H1 (cell line): ENCODE data around the gene IRF4. TPM values are rescaled to one million over a fixed set of nuclear protein-coding genes. Genes with fewer than 3 reads are reported as not detected.

ENCODE experiments used
- CTCF ChIA-PET: fragments of 300-600 bp; sonication (Branson Sonifier 250); formaldehyde crosslinking; loops from one replicate; lab custom pipeline; 2021; ENCODE audit not compliant: partially characterized antibody; lab: Charles Lee
- POLR2A ChIA-PET: fragments of 300-600 bp; sonication (Branson Sonifier 250); formaldehyde crosslinking; loops from one replicate; lab custom pipeline; 2021; ENCODE audit warnings: inconsistent platforms; ENCODE audit not compliant: partially characterized antibody; lab: Charles Lee
- DNase-seq, 2 experiments: peaks; one replicate each; pipeline versions ENCODE4 v3.0.0 to v3.0.0-alpha.2; 2010 to 2022; ENCODE audit warnings: low spot score in 2 of 2, low read depth in 1 of 2, mixed read lengths in 1 of 2
- FAIRE-seq: peaks from 2 replicates; lab custom pipeline; 2011; peaks lifted over from hg19 to GRCh38; lab: Jason Lieb, UNC
- H2AFZ ChIP-seq: 2 replicates; pipeline ENCODE4 v1.8.1; 2012; ENCODE audit warnings: low read length, inconsistent platforms
- H2AK5ac ChIP-seq: 2 replicates; pipeline ENCODE4 v1.6.1; 2013; ENCODE audit warnings: low read depth, low read length
- H2BK120ac ChIP-seq: replicated peaks from 2 replicates; pipeline ENCODE3; 2013; ENCODE audit warnings: low read depth, low read length, inconsistent platforms
- H2BK12ac ChIP-seq: 2 replicates; pipeline ENCODE4 v1.6.1; 2013; ENCODE audit warnings: low read depth, low read length
- H2BK15ac ChIP-seq: 2 replicates; pipeline ENCODE4 v1.6.1; 2013; ENCODE audit warnings: low read length
- H2BK20ac ChIP-seq: 2 replicates; pipeline ENCODE4 v1.6.1; 2013; ENCODE audit warnings: low read length
- H2BK5ac ChIP-seq: 2 replicates; pipeline ENCODE4 v1.6.1; 2013; ENCODE audit warnings: low read depth, low read length
- H3K14ac ChIP-seq: 2 replicates; pipeline ENCODE4 v1.6.1; 2013; ENCODE audit warnings: inconsistent platforms; ENCODE audit not compliant: insufficient read length
- H3K18ac ChIP-seq: 2 replicates; pipeline ENCODE4 v1.6.1; 2013; ENCODE audit warnings: low read length; ENCODE audit errors: extremely low read depth
- H3K23ac ChIP-seq: 2 replicates; pipeline ENCODE4 v1.6.1; 2013; ENCODE audit warnings: inconsistent platforms; ENCODE audit not compliant: insufficient read length
- H3K23me2 ChIP-seq: 2 replicates; pipeline ENCODE4 v1.6.1; 2013; ENCODE audit warnings: low read depth, low read length
- H3K27ac ChIP-seq: 2 replicates; pipeline ENCODE4 v1.6.1; 2011; ENCODE audit warnings: low read depth, low read length, inconsistent platforms
- H3K27me3 ChIP-seq, 4 experiments: replicated peaks in 1 of 4; 1 replicate in 1 of 4; 2 replicates in 3 of 4; pipeline versions ENCODE4 v1.6.1 to v1.8.1; 2011 to 2013; ENCODE audit warnings: low read length in 3 of 4, mild to moderate bottlenecking in 3 of 4, inconsistent platforms in 2 of 4, mixed read lengths in 2 of 4, moderate library complexity in 1 of 4; ENCODE audit not compliant: control insufficient read depth in 3 of 4, insufficient read depth in 3 of 4; ENCODE audit errors: extremely low read depth in 1 of 4
- H3K36me3 ChIP-seq, 4 experiments: 2 replicates each; pipeline versions ENCODE4 v1.6.1 to v1.8.1; 2011 to 2013; ENCODE audit warnings: mild to moderate bottlenecking in 4 of 4, low read length in 3 of 4, moderate library complexity in 2 of 4, control low read depth in 1 of 4, inconsistent platforms in 1 of 4; ENCODE audit not compliant: insufficient read depth in 4 of 4, control insufficient read depth in 2 of 4
- H3K4ac ChIP-seq: replicated peaks from 2 replicates; pipeline ENCODE3; 2013; ENCODE audit warnings: low read length, low read depth, mixed read lengths, inconsistent platforms; ENCODE audit not compliant: insufficient read length
- H3K4me1 ChIP-seq, 4 experiments: replicated peaks in 1 of 4; 1 replicate in 1 of 4; 2 replicates in 3 of 4; pipeline versions ENCODE4 v1.6.1 to v1.8.1; 2011 to 2013; ENCODE audit warnings: low read length in 3 of 4, inconsistent platforms in 2 of 4, mixed read lengths in 1 of 4; ENCODE audit not compliant: insufficient read depth in 4 of 4, control insufficient read depth in 3 of 4
- H3K4me2 ChIP-seq, 2 experiments: 2 replicates each; pipeline versions ENCODE4 v1.6.1 to v1.8.1; 2011 to 2013; ENCODE audit warnings: low read depth in 2 of 2, low read length in 2 of 2, control low read depth in 1 of 2, inconsistent platforms in 1 of 2, mild to moderate bottlenecking in 1 of 2; ENCODE audit not compliant: insufficient read depth in 1 of 2
- H3K4me3 ChIP-seq, 4 experiments: fragments of 200-600, 300-600 bp in 1 of 4; sonication (generic), shearing (Covaris generic), sonication (Bioruptor Twin) in 1 of 4; 2 replicates each; pipeline versions ENCODE4 v1.5.1 to v1.8.1; 2011 to 2016; ENCODE audit warnings: low read length in 4 of 4, low read depth in 3 of 4, control low read depth in 2 of 4, inconsistent platforms in 2 of 4, mild to moderate bottlenecking in 2 of 4, mixed read lengths in 1 of 4, moderate library complexity in 1 of 4; ENCODE audit not compliant: insufficient read depth in 2 of 4; ENCODE audit errors: extremely low read depth in 1 of 4
- H3K56ac ChIP-seq: replicated peaks from 2 replicates; pipeline ENCODE3; 2013; ENCODE audit warnings: low read depth, mild to moderate bottlenecking, mixed read lengths, low read length, inconsistent platforms; ENCODE audit not compliant: insufficient read length
- H3K79me1 ChIP-seq: 2 replicates; pipeline ENCODE4 v1.6.1; 2013; ENCODE audit warnings: low read depth, low read length, control low read depth
- H3K79me2 ChIP-seq, 2 experiments: 2 replicates each; pipeline versions ENCODE4 v1.6.1 to v1.8.1; 2012 to 2013; ENCODE audit warnings: low read length in 2 of 2, mild to moderate bottlenecking in 2 of 2, inconsistent platforms in 1 of 2; ENCODE audit not compliant: insufficient read depth in 2 of 2, control insufficient read depth in 1 of 2
- H3K9ac ChIP-seq, 4 experiments: replicated peaks in 1 of 4; 1 replicate in 1 of 4; 2 replicates in 3 of 4; pipeline versions ENCODE4 v1.6.1 to v1.8.1; 2011 to 2013; ENCODE audit warnings: low read depth in 3 of 4, low read length in 3 of 4, control low read depth in 2 of 4, mild to moderate bottlenecking in 2 of 4, moderate library complexity in 2 of 4, inconsistent platforms in 1 of 4; ENCODE audit errors: extremely low read depth in 1 of 4
- H3K9me3 ChIP-seq, 2 experiments: 2 replicates each; pipeline versions ENCODE4 v1.6.1 to v1.8.1; 2012 to 2013; ENCODE audit warnings: mild to moderate bottlenecking in 2 of 2, moderate library complexity in 2 of 2, control low read depth in 1 of 2, inconsistent platforms in 1 of 2, low read depth in 1 of 2, low read length in 1 of 2, mixed read lengths in 1 of 2; ENCODE audit not compliant: insufficient read depth in 2 of 2
- H4K20me1 ChIP-seq, 2 experiments: replicated peaks in 1 of 2; 2 replicates each; pipeline versions ENCODE3 to v1.8.1; 2011 to 2013; ENCODE audit warnings: inconsistent platforms in 2 of 2, low read length in 2 of 2, mild to moderate bottlenecking in 1 of 2; ENCODE audit not compliant: insufficient read depth in 2 of 2, control insufficient read depth in 1 of 2
- H4K5ac ChIP-seq: 2 replicates; pipeline ENCODE4 v1.6.1; 2013; ENCODE audit warnings: low read length, low read depth, mixed read lengths, inconsistent platforms; ENCODE audit not compliant: insufficient read length
- H4K8ac ChIP-seq: 2 replicates; pipeline ENCODE4 v1.8.0; 2013; ENCODE audit warnings: mild to moderate bottlenecking, moderate library complexity, low read length, inconsistent platforms; ENCODE audit not compliant: insufficient read depth; ENCODE audit errors: extremely low read depth
- H4K91ac ChIP-seq: replicated peaks from 2 replicates; pipeline ENCODE3; 2013; ENCODE audit warnings: low read length, mixed read lengths, inconsistent platforms; ENCODE audit not compliant: insufficient read length
- BRCA1 ChIP-seq: IDR thresholded peaks from 2 replicates; pipeline ENCODE4 v1.6.1; 2012; ENCODE audit warnings: low read depth, low read length, improper control_type of control experiment
- CBX8 ChIP-seq: fragments of 300-800, 300-1000 bp; sonication (generic); IDR thresholded peaks from 2 replicates; pipeline ENCODE4 v1.7.1; 2016; ENCODE audit warnings: low read depth, low read length, borderline replicate concordance
- CTCF ChIP-seq, 3 experiments: IDR thresholded peaks; 1 replicate in 2 of 3; 2 replicates in 1 of 3; pipeline versions ENCODE4 v1.5.1 to v1.6.1; 2011; ENCODE audit warnings: low read length in 3 of 3, mild to moderate bottlenecking in 3 of 3, inconsistent platforms in 2 of 3, low read depth in 1 of 3, moderate library complexity in 1 of 3; ENCODE audit not compliant: insufficient read depth in 1 of 3; ENCODE audit errors: control extremely low read depth in 1 of 3
- GABPA ChIP-seq: IDR thresholded peaks from 2 replicates; pipeline ENCODE4 v1.6.1; 2011; ENCODE audit warnings: mild to moderate bottlenecking, low read length, moderate library complexity, borderline replicate concordance; ENCODE audit not compliant: insufficient read depth
- KDM5A ChIP-seq: fragments of 200-600 bp; IDR thresholded peaks from 2 replicates; pipeline ENCODE4 v1.7.1; 2012; ENCODE audit warnings: mild to moderate bottlenecking, low read length, inconsistent platforms, mixed read lengths
- MAX ChIP-seq: IDR thresholded peaks from 2 replicates; pipeline ENCODE4 v1.6.1; 2012; ENCODE audit warnings: inconsistent platforms
- NANOG ChIP-seq: IDR thresholded peaks from 2 replicates; pipeline ENCODE4 v1.6.1; 2011; ENCODE audit warnings: low read length, low read depth, mild to moderate bottlenecking, inconsistent platforms; ENCODE audit not compliant: insufficient read depth, poor library complexity, severe bottlenecking
- SAP30 ChIP-seq: fragments of 300-600 bp; sonication (generic); IDR thresholded peaks from 2 replicates; pipeline ENCODE4 v1.7.1; 2012; ENCODE audit warnings: low read length, moderate library complexity, mild to moderate bottlenecking, inconsistent platforms; ENCODE audit not compliant: insufficient read depth, insufficient replicate concordance
- TAF1 ChIP-seq: IDR thresholded peaks from 2 replicates; pipeline ENCODE4 v1.6.1; 2011; ENCODE audit warnings: mild to moderate bottlenecking, low read depth, low read length
- WGBS, 2 experiments: shearing (Covaris generic) in 1 of 2; methylation state at CpG; one replicate each; pipeline versions ENCODE4 v1.1.6 to v1.1.7; 2013 to 2015; ENCODE audit warnings: low lambda C conversion rate in 2 of 2, mixed read lengths in 2 of 2, inconsistent platforms in 1 of 2, low coverage in 1 of 2, missing lambda C conversion rate in 1 of 2; ENCODE audit not compliant: insufficient replicate concordance in 2 of 2, insufficient coverage in 1 of 2, insufficient read length in 1 of 2; ENCODE audit errors: extremely low coverage in 1 of 2, missing lambda C conversion rate in 1 of 2; 5-methylcytosine and 5-hydroxymethylcytosine counted together
- polyA plus RNA-seq, 7 experiments: library from polyadenylated mRNA; depleted of rRNA in 3 of 7; stranded (reverse) in 5 of 7; unstranded in 2 of 7; fragments of >200 nt in 5 of 7; fragments of 200-250 nt in 2 of 7; gene quantifications; 1 replicate in 5 of 7; 2 replicates in 1 of 7; 4 replicates in 1 of 7; pipeline versions ENCODE4 v1.2.1 to v1.2.3, GENCODE V29; 2011 to 2013; ENCODE audit warnings: missing spikeins in 2 of 7, mixed read lengths in 2 of 7
- total RNA-seq: library from RNA; stranded (reverse); fragmentation: NEBNext Ultra II Directional; extraction: Animal tissue kit (Norgen Biotek cat#: 25700); gene quantifications from 2 replicates; pipeline ENCODE4 v1.2.1, GENCODE V29; 2021

Gene IRF4
- total and polyA plus RNA-seq, 2 of the 8 experiments (the other 6 are each of a cell fraction or from before 2014, with no cell fraction given) = 0.77 to 2.1 TPM

GRCh38 chr6:361411-362132 lies 30.0 kb upstream of the IRF4 start:
- H3K4me2 ChIP-seq = no peak overlapping the region
- ChIA-PET CTCF (interaction anchor here (0.8 to 6.4 kb wide), 11 partner anchors 10 to 274 kb away, joined by 3 to 48 read pairs (median 3); no protein-coding TSS in a partner anchor), POLR2A (no interaction called here)
- H2BK15ac ChIP-seq = no peak overlapping the region
- H3K14ac ChIP-seq = no peak overlapping the region
- no peaks in the 10 kb centered on the region for H3K23me2 ChIP-seq
- no peak overlapping the region for H3K4ac ChIP-seq
- H3K36me3 ChIP-seq = no peaks in the 10 kb centered on the region; a peak in 1 of 8 replicates
- H2BK120ac ChIP-seq = no peak overlapping the region
- no peaks in the 10 kb centered on the region for H4K20me1 ChIP-seq
- H3K18ac ChIP-seq = no peak overlapping the region
- no peaks in the 10 kb centered on the region for H3K4me1 ChIP-seq
- no peak for DNase-seq
- no peaks in the 10 kb centered on the region; a peak in 1 of 7 replicates for H3K27me3 ChIP-seq
- no peak overlapping the region for H2AK5ac ChIP-seq
- H2BK20ac ChIP-seq = no peak overlapping the region
- no peaks in the 10 kb centered on the region for H3K79me2 ChIP-seq
- H3K27ac ChIP-seq = no peak overlapping the region
- no peaks in the 10 kb centered on the region for H3K79me1 ChIP-seq
- H3K4me3 ChIP-seq = no peak overlapping the region
- H3K23ac ChIP-seq = no peak overlapping the region
- H3K9me3 ChIP-seq = peaks cover 54 to 89% of the 10 kb centered on the region in 2 experiments
- no peak overlapping the region for H2BK5ac ChIP-seq
- no peak overlapping the region for H4K5ac ChIP-seq
- FAIRE-seq = no peak
- H4K8ac ChIP-seq = no peak overlapping the region
- H2BK12ac ChIP-seq = no peak overlapping the region
- no peak overlapping the region for H4K91ac ChIP-seq
- WGBS, 2 experiments = 82% methylated on average over 16 of the region's 16 CpGs; no CpG with 5 or more reads in 1 of the 2 experiments
- no peak overlapping the region for H3K9ac ChIP-seq
- H2AFZ ChIP-seq = no peak overlapping the region
- no peak overlapping the region for H3K56ac ChIP-seq
- TF ChIP-seq TAF1 = no peak
- no peak for TF ChIP-seq MAX
- TF ChIP-seq KDM5A = no peak
- TF ChIP-seq CTCF (IDR thresholded peaks at IDR 0.05; ENCODE audit: control extremely low read depth in 1 of 3, insufficient read depth in 1 of 3, low read depth in 1 of 3, low read length in 3 of 3) = no peak
- TF ChIP-seq NANOG = no peak
- TF ChIP-seq GABPA = no peak
- no peak for TF ChIP-seq BRCA1
- TF ChIP-seq CBX8 = no peak
- TF ChIP-seq SAP30 = no peak
